Endothelial cell (in vitro differentiated cells): ENCODE results near the gene RBMS3. TPM values are rescaled to one million over a fixed set of nuclear protein-coding genes. Genes with fewer than 3 reads are reported as not detected.

Source experiments
- DNase-seq: peaks from one replicate; pipeline ENCODE4 v3.0.0; 2021; ENCODE audit warnings: low spot score
- H3K27ac Mint-ChIP-seq: one replicate; pipeline ENCODE4 v1.8.0; 2021; ENCODE audit warnings: mixed read lengths, inconsistent platforms; ENCODE audit not compliant: unreplicated experiment
- H3K27me3 Mint-ChIP-seq: one replicate; pipeline ENCODE4 v1.8.0; 2021; ENCODE audit warnings: mild to moderate bottlenecking, moderate library complexity, mixed read lengths, inconsistent platforms; ENCODE audit not compliant: unreplicated experiment
- H3K36me3 Mint-ChIP-seq: one replicate; pipeline ENCODE4 v1.8.0; 2021; ENCODE audit warnings: mild to moderate bottlenecking, low read depth, mixed read lengths, inconsistent platforms; ENCODE audit not compliant: unreplicated experiment
- H3K4me1 Mint-ChIP-seq: one replicate; pipeline ENCODE4 v1.8.0; 2021; ENCODE audit warnings: mild to moderate bottlenecking, mixed read lengths, inconsistent platforms; ENCODE audit not compliant: unreplicated experiment
- H3K4me3 Mint-ChIP-seq: one replicate; pipeline ENCODE4 v1.8.0; 2021; ENCODE audit warnings: mild to moderate bottlenecking, mixed read lengths, inconsistent platforms; ENCODE audit not compliant: unreplicated experiment
- H3K9me3 Mint-ChIP-seq: one replicate; pipeline ENCODE4 v1.8.0; 2021; ENCODE audit warnings: mixed read lengths, inconsistent platforms; ENCODE audit not compliant: unreplicated experiment
- CTCF ChIP-seq: fragments of 200-600 bp; sonication (generic); IDR thresholded peaks from one replicate; pipeline ENCODE4 v1.5.0; 2021; ENCODE audit warnings: antibody characterized with exemption; ENCODE audit not compliant: unreplicated experiment
- total RNA-seq: library from RNA; stranded (reverse); fragmentation: NEBNext Ultra II Directional; extraction: Animal tissue kit (Norgen Biotek cat#: 25700); gene quantifications from one replicate; pipeline ENCODE4 v1.2.1, GENCODE V29; 2021; ENCODE audit not compliant: unreplicated experiment

The RBMS3 gene
- total RNA-seq, 1 donor from 2014 or later, result 30.9 TPM

- H3K4me1 Mint-ChIP-seq, result peaks cover 3% of the 10 kb centered on the region
- no peak overlapping the region for H3K4me3 Mint-ChIP-seq
- H3K36me3 Mint-ChIP-seq, result no peaks in the 10 kb centered on the region
- no peak for TF ChIP-seq CTCF
- no peak for DNase-seq
- H3K9me3 Mint-ChIP-seq, result no peaks in the 10 kb centered on the region
- no peak overlapping the region for H3K27ac Mint-ChIP-seq
- H3K27me3 Mint-ChIP-seq, result no peaks in the 10 kb centered on the region
Observed at GRCh38 chr3:29416514-29416913, 135.6 kb downstream of the RBMS3 start.

DNA sequence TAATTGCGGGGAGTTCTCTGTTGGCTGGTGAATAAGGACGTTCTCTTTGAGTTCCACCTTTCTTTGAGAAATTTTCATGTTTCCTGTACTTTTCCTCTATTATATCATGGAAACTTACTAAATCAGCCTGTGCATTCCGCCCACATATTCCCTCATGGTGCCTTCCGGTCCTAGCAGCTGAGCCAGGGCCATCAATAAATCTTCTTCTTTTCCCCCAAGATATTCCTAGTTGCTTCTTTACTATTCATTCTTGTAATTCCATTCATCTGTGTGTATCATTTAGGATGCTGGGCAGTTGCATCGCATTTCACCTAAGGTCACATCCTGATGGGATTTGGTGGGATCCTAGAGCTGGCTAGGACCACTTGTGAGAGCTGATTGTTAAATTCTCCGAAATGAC lies 139.2 kb downstream of the RBMS3 start:
- no peak overlapping the region for H3K27ac Mint-ChIP-seq

DNA sequence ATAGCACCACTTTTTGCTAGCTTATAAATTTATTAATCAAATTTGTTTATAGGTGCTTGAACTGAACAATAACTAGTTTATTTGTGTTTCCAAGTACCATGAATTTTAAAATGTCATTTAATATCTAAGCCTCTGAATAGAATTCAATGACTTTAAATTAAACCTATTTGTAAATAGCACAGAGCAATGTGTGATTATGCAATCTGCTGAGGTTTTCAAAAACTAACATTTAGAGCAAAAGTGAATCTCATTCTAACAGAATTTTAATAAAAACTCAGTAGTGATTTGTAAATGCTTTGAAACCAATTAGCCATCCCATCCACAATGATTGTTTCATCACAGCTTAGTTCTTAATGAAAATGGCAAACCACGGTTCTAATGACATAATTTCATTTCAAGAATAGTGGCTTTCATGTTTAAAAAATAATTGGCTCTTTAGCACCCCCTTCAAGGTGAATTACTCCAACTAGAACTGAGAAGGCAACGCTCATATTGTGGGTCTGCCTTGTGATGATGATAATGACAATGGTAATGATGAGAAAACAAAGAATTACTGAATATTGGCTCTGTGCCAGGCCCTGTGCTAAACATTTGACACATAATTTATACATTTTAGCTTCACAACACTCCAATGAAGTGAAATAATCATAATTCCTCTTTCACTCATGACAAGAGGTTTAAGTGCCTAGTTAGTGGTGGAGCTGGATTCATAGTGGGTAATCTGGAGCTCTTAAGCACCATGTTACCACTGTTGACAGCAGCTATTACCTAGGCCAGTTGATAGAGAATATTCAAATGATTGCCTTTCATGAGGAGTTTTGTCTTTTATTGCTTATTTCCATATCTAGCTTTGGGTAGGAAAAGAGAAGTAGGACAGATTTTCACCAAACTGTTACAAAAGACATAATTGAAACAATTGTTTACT lies 145.7 kb downstream of the RBMS3 start:
- TF ChIP-seq CTCF, result no peak
- Mint-ChIP-seq H3K27me3 (no peaks in the 10 kb centered on the region), H3K9me3 (no peaks in the 10 kb centered on the region), H3K27ac (no peak overlapping the region), H3K36me3 (no peaks in the 10 kb centered on the region), H3K4me3 (no peak overlapping the region), H3K4me1 (no peaks in the 10 kb centered on the region)
- no peak for DNase-seq

More for the DNA sequence above, 139.2 kb downstream of the RBMS3 start:
- DNase-seq, result no peak
- no peaks in the 10 kb centered on the region for H3K9me3 Mint-ChIP-seq
- TF ChIP-seq CTCF, result no peak
- H3K27me3 Mint-ChIP-seq, result no peaks in the 10 kb centered on the region
- no peak overlapping the region for H3K4me3 Mint-ChIP-seq
- H3K36me3 Mint-ChIP-seq, result no peaks in the 10 kb centered on the region
- H3K4me1 Mint-ChIP-seq, result peaks cover 3% of the 10 kb centered on the region

- Mint-ChIP-seq H3K27ac (no peak overlapping the region), H3K27me3 (no peaks in the 10 kb centered on the region), H3K4me1 (no peaks in the 10 kb centered on the region), H3K4me3 (no peak overlapping the region), H3K9me3 (no peaks in the 10 kb centered on the region), H3K36me3 (no peaks in the 10 kb centered on the region)
- TF ChIP-seq CTCF, result no peak
- no peak for DNase-seq
Observed at GRCh38 chr3:29427266-29428103, 146.6 kb downstream of the RBMS3 start.
